ENCODE measurements around the gene MRM1. TPM values are rescaled to one million over a fixed set of nuclear protein-coding genes. Genes with fewer than 3 reads are reported as not detected.

Gene MRM1
- total RNA-seq, 1 experiment from 2014 or later = 10.0 TPM

- peaks cover 93% of the 10 kb centered on the region for H3K27me3 Mint-ChIP-seq (ENCODE audit: insufficient read depth, unreplicated experiment)
- BruUV-seq (replicated peaks) = no TSS peak
- H3K4me3 Mint-ChIP-seq (ENCODE audit: unreplicated experiment) = no peak overlapping the region
- intact Hi-C loops (cut with micrococcal nuclease) = no loop called here
- DNase-seq (ENCODE audit: unreplicated experiment) = no peak
- TF ChIP-seq CTCF (IDR thresholded peaks at IDR 0.05; ENCODE audit: unreplicated experiment) = no peak
- no peaks in the 10 kb centered on the region for H3K4me1 Mint-ChIP-seq (ENCODE audit: insufficient read depth, unreplicated experiment)
- no peaks in the 10 kb centered on the region for H3K36me3 Mint-ChIP-seq (ENCODE audit: insufficient read depth, unreplicated experiment)
- POLR2A ChIA-PET = no interaction called here
- CTCF ChIA-PET = no interaction called here
- no peak overlapping the region for H3K27ac Mint-ChIP-seq (ENCODE audit: low read depth, unreplicated experiment)
- H3K9me3 Mint-ChIP-seq (ENCODE audit: unreplicated experiment) = no peaks in the 10 kb centered on the region
These were observed 41.8 kb downstream of the MRM1 start for GRCh38 chr17:36643086-36643685.

- H3K27ac Mint-ChIP-seq (ENCODE audit: low read depth, unreplicated experiment) = no peak overlapping the region
- CTCF ChIA-PET = interaction anchor here (0.6 kb wide), 1 partner anchor 673 kb away, joined by 3 read pairs; no protein-coding TSS in a partner anchor
- no peaks in the 10 kb centered on the region for H3K4me1 Mint-ChIP-seq (ENCODE audit: insufficient read depth, unreplicated experiment)
These were observed 44.0 kb downstream of the MRM1 start for GRCh38 chr17:36645422-36645821.

GRCh38 chr17:36647636-36648035 is 46.3 kb downstream of the MRM1 start:
- Mint-ChIP-seq H3K27ac (ENCODE audit: low read depth, unreplicated experiment) (no peak overlapping the region), H3K27me3 (ENCODE audit: insufficient read depth, unreplicated experiment) (peaks cover 80% of the 10 kb centered on the region), H3K4me3 (ENCODE audit: unreplicated experiment) (no peak overlapping the region), H3K9me3 (ENCODE audit: unreplicated experiment) (no peaks in the 10 kb centered on the region), H3K4me1 (ENCODE audit: insufficient read depth, unreplicated experiment) (peaks cover 4% of the 10 kb centered on the region), H3K36me3 (ENCODE audit: insufficient read depth, unreplicated experiment) (no peaks in the 10 kb centered on the region)
- intact Hi-C loops (cut with micrococcal nuclease) = no loop called here
- BruUV-seq (replicated peaks) = no TSS peak
- ChIA-PET CTCF (interaction anchor here (0.6 kb wide), 1 partner anchor 360 kb away, joined by 3 read pairs; no protein-coding TSS in a partner anchor), POLR2A (no interaction called here)
- no peak for TF ChIP-seq CTCF (IDR thresholded peaks at IDR 0.05; ENCODE audit: unreplicated experiment)
- no peak for DNase-seq (ENCODE audit: unreplicated experiment)

More at GRCh38 chr17:36645422-36645821, 44.0 kb downstream of the MRM1 start:
- intact Hi-C loops (cut with micrococcal nuclease) = no loop called here
- Mint-ChIP-seq H3K36me3 (ENCODE audit: insufficient read depth, unreplicated experiment) (no peaks in the 10 kb centered on the region), H3K9me3 (ENCODE audit: unreplicated experiment) (no peaks in the 10 kb centered on the region), H3K27me3 (ENCODE audit: insufficient read depth, unreplicated experiment) (peaks cover 82% of the 10 kb centered on the region), H3K4me3 (ENCODE audit: unreplicated experiment) (no peak overlapping the region)
- no peak for TF ChIP-seq CTCF (IDR thresholded peaks at IDR 0.05; ENCODE audit: unreplicated experiment)
- no TSS peak for BruUV-seq (replicated peaks)
- no peak for DNase-seq (ENCODE audit: unreplicated experiment)
- POLR2A ChIA-PET = no interaction called here

GRCh38 chr17:36650096-36650775 is 48.9 kb downstream of the MRM1 start:
- intact Hi-C loops (cut with micrococcal nuclease) = no loop called here
- no peak overlapping the region for H3K4me3 Mint-ChIP-seq (ENCODE audit: unreplicated experiment)
- ChIA-PET POLR2A (interaction anchor here (0.7 kb wide), 1 partner anchor 769 kb away, joined by 4 read pairs; no protein-coding TSS in a partner anchor), CTCF (no interaction called here)
- H3K27me3 Mint-ChIP-seq (ENCODE audit: insufficient read depth, unreplicated experiment) = peaks cover 54% of the 10 kb centered on the region
- H3K9me3 Mint-ChIP-seq (ENCODE audit: unreplicated experiment) = no peaks in the 10 kb centered on the region
- no peak for TF ChIP-seq CTCF (IDR thresholded peaks at IDR 0.05; ENCODE audit: unreplicated experiment)
- no peak overlapping the region for H3K27ac Mint-ChIP-seq (ENCODE audit: low read depth, unreplicated experiment)
- H3K36me3 Mint-ChIP-seq (ENCODE audit: insufficient read depth, unreplicated experiment) = no peaks in the 10 kb centered on the region
- BruUV-seq (replicated peaks) = no TSS peak
- no peak for DNase-seq (ENCODE audit: unreplicated experiment)
- H3K4me1 Mint-ChIP-seq (ENCODE audit: insufficient read depth, unreplicated experiment) = peaks cover 11% of the 10 kb centered on the region

Data from MCF 10A (cell line).